D721Med (cell line): ENCODE data around the gene HLA-A.

Experiments
- DNase-seq: peaks from one replicate; pipeline ENCODE4 v3.0.0; 2011; ENCODE audit warnings: low spot score; ENCODE audit not compliant: insufficient read length
- FAIRE-seq: peaks from 2 replicates; lab custom pipeline; 2011; peaks lifted over from hg19 to GRCh38; lab: Jason Lieb, UNC
- CTCF ChIP-seq: IDR thresholded peaks from 2 replicates; pipeline ENCODE4 v1.5.1; 2012; ENCODE audit warnings: mild to moderate bottlenecking, control low read depth; ENCODE audit not compliant: insufficient read depth; ENCODE audit errors: missing control alignments

The HLA-A gene

GRCh38 chr6:29965873-29966601 is 23.7 kb downstream of the HLA-A start:
- no peak for TF ChIP-seq CTCF
- FAIRE-seq (no peak), DNase-seq (no peak)

GRCh38 chr6:29967379-29968010 is 25.2 kb downstream of the HLA-A start:
- FAIRE-seq (no peak), DNase-seq (no peak)
- TF ChIP-seq CTCF, result peak; percentile 12

- FAIRE-seq (no peak), DNase-seq (no peak)
- no peak for TF ChIP-seq CTCF
Observed at GRCh38 chr6:29968130-29968529, 25.8 kb downstream of the HLA-A start.

GRCh38 chr6:29968905-29969304 is 26.6 kb downstream of the HLA-A start:
- FAIRE-seq (no peak), DNase-seq (no peak)
- TF ChIP-seq CTCF, result no peak

DNA sequence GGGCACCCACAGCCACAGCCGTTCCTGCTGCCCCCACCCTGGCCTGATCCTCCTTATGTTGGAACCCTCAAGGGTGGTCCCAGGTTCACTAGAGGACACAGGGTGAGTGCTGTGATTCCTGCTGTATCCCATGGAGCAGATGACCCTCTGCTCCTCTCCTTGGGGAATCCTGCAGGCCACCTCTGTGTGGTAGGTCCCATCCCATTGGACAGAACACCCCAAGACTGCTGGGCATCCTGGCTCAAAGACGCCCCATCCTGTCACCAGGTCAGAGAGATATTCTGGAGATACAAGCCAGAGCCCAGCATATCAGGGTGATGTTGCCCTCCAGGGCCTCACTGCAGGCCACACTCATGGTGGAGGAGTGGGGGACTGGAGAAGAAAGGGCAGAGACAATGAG is 28.4 kb downstream of the HLA-A start:
- DNase-seq, result no peak
- no peak for FAIRE-seq
- no peak for TF ChIP-seq CTCF

DNA sequence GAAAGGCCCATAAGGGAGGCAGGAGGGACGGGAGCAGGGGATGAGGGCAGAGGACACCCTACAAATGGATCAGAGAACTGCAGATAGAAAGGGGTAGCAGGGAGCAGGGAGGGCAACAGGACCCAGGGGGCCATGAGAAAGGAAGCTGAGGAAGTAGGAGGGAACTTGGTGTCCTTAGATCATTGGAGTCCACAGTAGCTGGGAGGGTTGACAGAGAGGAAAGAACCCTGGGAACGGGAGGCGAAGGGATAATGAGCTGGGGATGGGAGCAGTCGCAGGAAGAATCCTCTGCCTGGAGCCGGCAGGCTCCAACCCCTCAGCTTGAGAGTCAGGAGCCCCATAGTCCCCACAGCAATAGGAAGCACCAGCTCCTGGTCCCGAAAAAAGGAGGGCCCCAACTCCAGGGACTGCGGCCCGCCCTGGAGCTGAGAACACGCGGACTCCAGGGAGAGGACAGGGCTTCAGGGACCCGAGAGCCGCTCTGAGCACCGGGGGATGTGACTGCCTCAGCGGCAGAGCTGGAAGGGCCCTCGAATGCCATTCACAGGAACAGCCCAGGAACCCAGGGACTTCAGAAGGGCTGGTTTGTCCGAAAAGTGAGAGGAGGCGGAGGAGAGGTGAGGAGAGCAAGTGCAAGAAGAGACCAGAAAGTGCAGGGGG is 32.7 kb downstream of the HLA-A start:
- DNase-seq, result no peak
- TF ChIP-seq CTCF, result no peak
- no peak for FAIRE-seq

- no peak for TF ChIP-seq CTCF
- no peak for DNase-seq
- FAIRE-seq, result no peak
Observed at GRCh38 chr6:29975561-29975907, 33.2 kb downstream of the HLA-A start.
